Measurements from ENCODE around the gene ZNF396.

DNA sequence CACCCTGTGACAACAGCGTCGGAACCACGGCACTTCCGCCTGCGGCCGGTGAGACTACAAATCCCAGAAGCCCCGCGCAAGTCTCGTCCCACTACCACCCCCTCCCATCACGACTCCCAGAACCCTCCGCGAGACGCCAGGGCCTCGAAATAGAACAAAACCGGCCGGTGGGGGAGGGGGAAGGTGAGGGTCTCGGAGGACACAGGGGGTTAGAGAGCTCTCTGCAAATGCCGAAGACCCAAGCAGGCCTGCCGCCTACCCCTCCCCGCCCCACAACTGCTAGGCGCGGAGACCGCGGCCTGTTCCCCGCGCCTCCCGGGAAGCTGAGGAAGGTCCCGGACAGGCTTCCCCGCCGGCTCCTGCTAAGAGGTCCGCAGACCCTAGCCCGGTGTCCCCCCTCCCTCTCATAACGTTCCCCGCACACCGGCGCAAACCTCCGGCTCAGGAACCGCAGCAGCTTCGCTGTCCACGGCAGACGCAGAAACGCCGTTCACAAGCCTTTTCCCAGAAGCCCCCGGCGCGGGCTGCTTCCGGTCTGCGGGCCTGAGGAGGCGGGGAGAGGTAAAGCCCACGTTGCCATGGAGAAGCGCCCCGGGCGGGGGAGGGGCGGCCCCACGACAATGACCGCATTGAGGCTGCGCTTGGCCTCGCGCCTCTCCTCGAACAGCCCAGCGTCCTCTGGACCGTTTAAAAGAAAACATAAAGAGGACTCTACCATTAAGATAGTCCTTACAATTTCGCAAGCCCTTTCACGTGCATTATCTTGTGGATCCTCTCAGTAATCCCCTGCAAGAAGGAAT lies 33.0 kb downstream of the ZNF396 start, which contains the start of gene ZNF24:
- TF ChIP-seq EGR1 (IDR thresholded peaks at IDR 0.05; ENCODE audit: low read depth in 2 of 2), result peak; percentile 37 to 45
- TF ChIP-seq, protein P1, sequence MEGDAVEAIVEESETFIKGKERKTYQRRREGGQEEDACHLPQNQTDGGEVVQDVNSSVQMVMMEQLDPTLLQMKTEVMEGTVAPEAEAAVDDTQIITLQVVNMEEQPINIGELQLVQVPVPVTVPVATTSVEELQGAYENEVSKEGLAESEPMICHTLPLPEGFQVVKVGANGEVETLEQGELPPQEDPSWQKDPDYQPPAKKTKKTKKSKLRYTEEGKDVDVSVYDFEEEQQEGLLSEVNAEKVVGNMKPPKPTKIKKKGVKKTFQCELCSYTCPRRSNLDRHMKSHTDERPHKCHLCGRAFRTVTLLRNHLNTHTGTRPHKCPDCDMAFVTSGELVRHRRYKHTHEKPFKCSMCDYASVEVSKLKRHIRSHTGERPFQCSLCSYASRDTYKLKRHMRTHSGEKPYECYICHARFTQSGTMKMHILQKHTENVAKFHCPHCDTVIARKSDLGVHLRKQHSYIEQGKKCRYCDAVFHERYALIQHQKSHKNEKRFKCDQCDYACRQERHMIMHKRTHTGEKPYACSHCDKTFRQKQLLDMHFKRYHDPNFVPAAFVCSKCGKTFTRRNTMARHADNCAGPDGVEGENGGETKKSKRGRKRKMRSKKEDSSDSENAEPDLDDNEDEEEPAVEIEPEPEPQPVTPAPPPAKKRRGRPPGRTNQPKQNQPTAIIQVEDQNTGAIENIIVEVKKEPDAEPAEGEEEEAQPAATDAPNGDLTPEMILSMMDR (IDR thresholded peaks at IDR 0.05; ENCODE audit: low read depth, low read length, missing input control), result no peak
- peak; percentile 79 for TF ChIP-seq YY1 (IDR thresholded peaks at IDR 0.05)
- TF ChIP-seq, protein P2, sequence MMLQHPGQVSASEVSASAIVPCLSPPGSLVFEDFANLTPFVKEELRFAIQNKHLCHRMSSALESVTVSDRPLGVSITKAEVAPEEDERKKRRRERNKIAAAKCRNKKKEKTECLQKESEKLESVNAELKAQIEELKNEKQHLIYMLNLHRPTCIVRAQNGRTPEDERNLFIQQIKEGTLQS (IDR thresholded peaks at IDR 0.05), result no peak
- TF ChIP-seq, protein P3, sequence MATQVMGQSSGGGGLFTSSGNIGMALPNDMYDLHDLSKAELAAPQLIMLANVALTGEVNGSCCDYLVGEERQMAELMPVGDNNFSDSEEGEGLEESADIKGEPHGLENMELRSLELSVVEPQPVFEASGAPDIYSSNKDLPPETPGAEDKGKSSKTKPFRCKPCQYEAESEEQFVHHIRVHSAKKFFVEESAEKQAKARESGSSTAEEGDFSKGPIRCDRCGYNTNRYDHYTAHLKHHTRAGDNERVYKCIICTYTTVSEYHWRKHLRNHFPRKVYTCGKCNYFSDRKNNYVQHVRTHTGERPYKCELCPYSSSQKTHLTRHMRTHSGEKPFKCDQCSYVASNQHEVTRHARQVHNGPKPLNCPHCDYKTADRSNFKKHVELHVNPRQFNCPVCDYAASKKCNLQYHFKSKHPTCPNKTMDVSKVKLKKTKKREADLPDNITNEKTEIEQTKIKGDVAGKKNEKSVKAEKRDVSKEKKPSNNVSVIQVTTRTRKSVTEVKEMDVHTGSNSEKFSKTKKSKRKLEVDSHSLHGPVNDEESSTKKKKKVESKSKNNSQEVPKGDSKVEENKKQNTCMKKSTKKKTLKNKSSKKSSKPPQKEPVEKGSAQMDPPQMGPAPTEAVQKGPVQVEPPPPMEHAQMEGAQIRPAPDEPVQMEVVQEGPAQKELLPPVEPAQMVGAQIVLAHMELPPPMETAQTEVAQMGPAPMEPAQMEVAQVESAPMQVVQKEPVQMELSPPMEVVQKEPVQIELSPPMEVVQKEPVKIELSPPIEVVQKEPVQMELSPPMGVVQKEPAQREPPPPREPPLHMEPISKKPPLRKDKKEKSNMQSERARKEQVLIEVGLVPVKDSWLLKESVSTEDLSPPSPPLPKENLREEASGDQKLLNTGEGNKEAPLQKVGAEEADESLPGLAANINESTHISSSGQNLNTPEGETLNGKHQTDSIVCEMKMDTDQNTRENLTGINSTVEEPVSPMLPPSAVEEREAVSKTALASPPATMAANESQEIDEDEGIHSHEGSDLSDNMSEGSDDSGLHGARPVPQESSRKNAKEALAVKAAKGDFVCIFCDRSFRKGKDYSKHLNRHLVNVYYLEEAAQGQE (IDR thresholded peaks at IDR 0.05), result peak; percentile 40
- TF ChIP-seq, protein P4, sequence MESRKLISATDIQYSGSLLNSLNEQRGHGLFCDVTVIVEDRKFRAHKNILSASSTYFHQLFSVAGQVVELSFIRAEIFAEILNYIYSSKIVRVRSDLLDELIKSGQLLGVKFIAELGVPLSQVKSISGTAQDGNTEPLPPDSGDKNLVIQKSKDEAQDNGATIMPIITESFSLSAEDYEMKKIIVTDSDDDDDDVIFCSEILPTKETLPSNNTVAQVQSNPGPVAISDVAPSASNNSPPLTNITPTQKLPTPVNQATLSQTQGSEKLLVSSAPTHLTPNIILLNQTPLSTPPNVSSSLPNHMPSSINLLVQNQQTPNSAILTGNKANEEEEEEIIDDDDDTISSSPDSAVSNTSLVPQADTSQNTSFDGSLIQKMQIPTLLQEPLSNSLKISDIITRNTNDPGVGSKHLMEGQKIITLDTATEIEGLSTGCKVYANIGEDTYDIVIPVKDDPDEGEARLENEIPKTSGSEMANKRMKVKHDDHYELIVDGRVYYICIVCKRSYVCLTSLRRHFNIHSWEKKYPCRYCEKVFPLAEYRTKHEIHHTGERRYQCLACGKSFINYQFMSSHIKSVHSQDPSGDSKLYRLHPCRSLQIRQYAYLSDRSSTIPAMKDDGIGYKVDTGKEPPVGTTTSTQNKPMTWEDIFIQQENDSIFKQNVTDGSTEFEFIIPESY (IDR thresholded peaks at IDR 0.05), result peak; percentile 96
- TF ChIP-seq JUND (IDR thresholded peaks at IDR 0.05), result peak; percentile 17 to 29
- TF ChIP-seq RAD21 (IDR thresholded peaks at IDR 0.05), result peak in 1 of 2 donors; percentile 7
- TF ChIP-seq RXRA (IDR thresholded peaks at IDR 0.05), result peak; percentile 26 to 41
- TF ChIP-seq GABPA (IDR thresholded peaks at IDR 0.05 in 1 of 2, conservative IDR thresholded peaks at IDR 0.05 in 1 of 2), result peak; percentile 64 to 84
